Peyer's patch (tissue), 4 donors: ENCODE results near the gene USP10. TPM values are rescaled to one million over a fixed set of nuclear protein-coding genes. Genes with fewer than 3 reads are reported as not detected.

ENCODE experiments used
- total RNA-seq, 4 donors: library from RNA; depleted of rRNA; stranded (reverse); fragments of >200 nt; gene quantifications; one replicate each; pipeline ENCODE4 v1.1.0, GENCODE V29; 2016

The USP10 gene
- total RNA-seq, 4 donors from 2014 or later = 48.0 to 85.5 (median 59.9) TPM

Other genes starting within 250 kb of the USP10 start
- gene MEAK7, start 195.3 kb upstream of the USP10 start, total RNA-seq = 10 to 100 TPM in 3 of 4 donors, 1 to 10 TPM in 1; 7.4 to 54.3 (median 47.0) TPM
- 10 to 100 TPM; 29.6 to 84.2 (median 43.1) TPM for gene COTL1, start 81.9 kb upstream of the USP10 start, total RNA-seq
- gene KLHL36, start 51.5 kb upstream of the USP10 start, total RNA-seq = 10 to 100 TPM; 57.8 to 81.4 (median 74.4) TPM
- 100 to 1,000 TPM in 2 of 4 donors, 10 to 100 TPM in 2; 19.6 to 319 (median 84.3) TPM for gene CRISPLD2, start 120.0 kb downstream of the USP10 start, total RNA-seq